HG02885 (cell line): Measurements from ENCODE around the gene COX8C.
"Not testable (repeated sequence)": the region's sequence is repeated elsewhere in the genome, so short reads cannot be mapped to it uniquely, and the experiment has no call there.

Source experiments
- ATAC-seq: cut with Tn5 transposase; IDR thresholded peaks from one replicate; pipeline ENCODE4 v1.9.1; 2021; ENCODE audit warnings: mild to moderate bottlenecking; ENCODE audit not compliant: unreplicated experiment, poor library complexity

COX8C gene

GRCh38 chr14:93354873-93355272 is 7.9 kb downstream of the COX8C start:
- ATAC-seq: not testable (repeated sequence)

DNA sequence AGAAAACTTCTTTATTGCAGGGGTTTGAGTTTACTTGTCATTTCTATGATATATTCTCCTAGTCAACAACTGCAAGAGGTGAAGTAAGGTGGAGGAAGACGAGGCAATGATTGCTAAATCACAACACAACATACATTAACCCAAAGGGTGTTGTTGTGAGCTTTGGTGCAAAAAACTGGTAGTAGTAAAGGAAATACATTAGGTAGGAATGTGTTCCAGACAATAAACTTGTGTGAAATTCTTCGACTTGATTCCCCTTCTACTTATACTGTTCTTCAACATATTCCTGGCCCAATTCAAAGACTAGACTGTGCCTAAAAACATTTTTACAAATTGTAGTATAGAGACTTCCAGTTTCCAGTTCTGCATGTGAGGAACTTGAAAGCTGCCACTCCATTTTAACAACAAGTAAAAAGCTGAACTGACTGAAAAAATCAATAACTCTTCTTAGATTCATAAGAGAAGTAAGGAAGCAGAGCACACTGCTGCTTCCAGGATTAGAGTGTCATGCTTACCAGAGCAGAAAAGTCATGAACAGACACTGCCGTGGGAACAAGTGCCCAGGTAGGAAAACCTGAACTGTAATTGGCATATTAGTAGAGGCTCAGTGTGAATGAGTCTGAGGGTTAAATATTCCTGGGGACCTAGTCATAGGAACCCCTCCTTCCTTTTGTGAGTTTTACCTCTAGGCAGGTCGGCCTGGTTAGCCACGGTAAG is 22.2 kb downstream of the COX8C start:
- peak; percentile 17 for ATAC-seq

GRCh38 chr14:93369713-93370266 is 22.8 kb downstream of the COX8C start:
- peak; percentile 89 for ATAC-seq

DNA sequence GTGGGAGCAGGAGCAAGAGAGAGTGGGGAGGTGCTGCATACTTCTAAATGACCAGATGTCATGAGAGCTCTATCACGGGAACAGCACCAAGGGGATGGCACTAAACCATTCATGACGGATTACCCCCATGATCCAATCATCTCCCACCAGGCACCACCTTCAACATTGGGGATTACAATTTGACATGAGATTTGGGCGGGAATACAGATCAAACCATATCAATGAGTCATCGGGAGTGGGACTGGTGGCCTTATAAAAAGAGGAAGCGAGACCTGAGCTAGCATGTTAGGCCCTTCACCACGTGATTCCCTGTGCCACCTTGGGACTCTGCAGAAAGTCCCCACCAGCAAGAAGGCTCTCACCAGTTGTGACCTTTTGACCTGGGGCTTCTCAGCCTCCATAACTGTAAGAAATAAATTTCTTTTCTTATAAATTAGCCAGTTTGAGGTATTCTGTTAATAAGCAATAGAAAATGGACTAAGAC is 28.7 kb downstream of the COX8C start:
- peak; percentile 96 for ATAC-seq

- ATAC-seq: no peak
Measured at GRCh38 chr14:93379831-93380230, 32.8 kb downstream of the COX8C start.

DNA sequence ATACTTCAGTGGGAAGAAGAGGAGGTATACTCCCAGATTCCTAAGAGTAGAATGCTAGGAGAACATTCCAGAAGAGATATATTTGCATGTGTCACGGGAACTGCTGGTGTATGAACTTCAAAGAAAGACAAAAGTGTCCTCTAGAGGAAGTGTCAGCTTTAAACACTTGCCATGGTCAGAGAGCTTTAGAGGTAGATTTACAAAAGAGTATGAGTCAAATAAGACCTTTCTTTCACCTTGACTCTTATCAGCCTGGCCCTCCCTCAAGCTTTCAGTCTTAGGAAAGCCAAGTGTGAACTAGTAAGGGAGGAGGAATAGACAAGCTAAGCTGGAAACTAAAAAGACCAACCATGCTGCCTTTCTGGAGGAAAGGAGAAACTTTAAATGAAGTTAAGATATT is 34.7 kb downstream of the COX8C start:
- peak; percentile 69 for ATAC-seq

GRCh38 chr14:93384256-93384655 is 37.3 kb downstream of the COX8C start:
- not testable (repeated sequence) for ATAC-seq

DNA sequence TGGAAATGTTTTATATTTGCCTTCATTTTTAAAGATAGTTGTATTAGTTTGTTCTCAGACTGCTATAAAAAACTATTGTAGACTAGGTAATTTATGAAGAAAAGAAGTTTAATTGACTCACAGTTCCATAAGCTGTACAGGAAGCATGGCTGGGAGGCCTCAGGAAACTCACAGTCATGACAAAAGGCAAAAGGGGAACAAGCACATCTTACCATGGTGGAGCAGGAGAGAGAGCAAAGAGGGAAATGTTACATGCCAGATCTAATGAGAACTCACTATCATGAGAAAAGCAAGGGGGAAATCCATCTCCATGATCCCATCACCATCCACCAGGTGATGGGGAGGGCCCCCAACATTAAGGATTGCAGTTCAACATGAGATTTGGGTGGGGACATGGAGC is 48.2 kb downstream of the COX8C start:
- ATAC-seq: no peak

DNA sequence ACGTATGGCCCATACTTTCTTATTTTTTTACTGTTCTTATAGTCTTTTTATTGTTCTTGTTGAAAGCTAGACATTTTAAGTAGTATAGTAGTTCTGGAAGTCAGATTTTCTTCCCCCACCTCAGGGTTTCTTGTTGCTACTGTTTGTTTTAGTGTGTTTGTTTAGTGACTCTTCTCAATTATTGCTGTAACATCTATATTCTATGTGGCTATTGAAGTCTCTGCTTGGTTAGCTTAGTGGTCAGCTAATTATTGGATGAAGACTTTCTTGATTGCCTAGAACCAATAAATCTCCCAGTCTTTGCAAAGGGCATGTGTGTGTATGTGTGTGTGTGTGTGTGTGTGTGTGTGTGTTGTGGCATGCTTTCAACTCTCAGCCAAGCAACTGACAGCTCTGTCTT is 49.5 kb downstream of the COX8C start:
- ATAC-seq: no peak
